ENCODE measurements around the gene MAPK8. TPM values are rescaled to one million over a fixed set of nuclear protein-coding genes. Genes with fewer than 3 reads are reported as not detected.

The MAPK8 gene
- total RNA-seq, 1 donor from 2014 or later = 47.4 TPM

DNA sequence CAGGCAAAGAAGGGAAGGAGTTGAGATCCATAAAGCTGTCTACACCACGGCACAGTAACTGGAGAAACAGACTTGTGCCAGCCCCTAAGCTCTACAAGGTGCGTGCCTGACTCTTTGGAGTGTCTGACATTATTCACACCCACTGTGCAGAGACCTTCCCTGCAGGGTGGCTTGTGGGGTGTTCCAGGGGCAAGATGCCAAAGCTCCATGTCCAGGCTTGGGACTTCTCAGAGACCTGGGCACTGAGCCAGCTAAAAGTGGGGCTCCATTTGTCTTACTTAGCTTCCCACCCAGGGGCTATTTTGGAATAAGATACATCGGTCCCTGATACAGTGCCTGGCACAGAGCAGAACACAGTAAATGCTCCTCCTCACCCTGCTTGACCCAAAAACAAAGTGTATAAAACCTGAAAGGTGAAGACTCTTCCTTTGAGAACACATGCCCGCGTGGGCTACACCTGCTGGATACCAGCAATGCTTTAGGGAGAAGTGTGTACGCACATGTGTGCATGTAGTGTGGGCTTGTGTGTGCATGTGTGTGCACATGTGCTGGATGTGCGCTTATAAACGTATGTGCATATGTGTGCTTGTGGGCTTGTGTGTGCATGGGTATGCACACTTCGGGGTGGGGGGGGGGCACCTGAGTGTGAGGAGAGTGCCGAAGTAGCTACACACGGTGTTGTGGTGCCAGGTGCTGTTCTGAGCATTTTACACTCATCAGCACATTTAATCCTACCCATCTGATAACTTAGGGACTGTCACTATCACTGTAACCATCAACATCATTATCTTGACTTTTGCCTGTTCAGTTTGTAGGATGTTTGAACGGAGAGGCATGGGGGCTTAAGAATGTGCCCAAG is 155.4 kb downstream of the MAPK8 start:
- FAIRE-seq (no peak), DNase-seq (ENCODE audit: low read depth) (no peak)
- Histone ChIP-seq H3K4me1 (ENCODE audit: insufficient read depth, low read length) (peaks cover 3% of the 10 kb centered on the region), H3K27ac (ENCODE audit: low read depth, low read length) (no peak overlapping the region), H3K79me2 (ENCODE audit: insufficient read depth, low read length) (peaks cover 28% of the 10 kb centered on the region), H3K4me2 (ENCODE audit: low read length) (no peak overlapping the region), H4K20me1 (ENCODE audit: insufficient read depth, low read length) (peaks cover 79% of the 10 kb centered on the region), H2AFZ (ENCODE audit: low read depth, low read length) (no peak overlapping the region), H3K9me3 (ENCODE audit: insufficient read depth, low read depth, low read length) (no peaks in the 10 kb centered on the region), H3K4me3 (ENCODE audit: insufficient read depth, low read depth, low read length) (no peak overlapping the region), H3K36me3 (ENCODE audit: insufficient read depth, low read length) (no peaks in the 10 kb centered on the region), H3K27me3 (ENCODE audit: insufficient read depth, low read length) (no peaks in the 10 kb centered on the region), H3K9ac (ENCODE audit: low read length) (no peak overlapping the region)
- Mint-ChIP-seq H3K27ac (ENCODE audit: unreplicated experiment) (no peak overlapping the region), H3K36me3 (ENCODE audit: low read depth, unreplicated experiment) (no peaks in the 10 kb centered on the region), H3K9me3 (ENCODE audit: unreplicated experiment) (peaks cover 2% of the 10 kb centered on the region), H3K4me1 (ENCODE audit: low read depth, unreplicated experiment) (peaks cover 2% of the 10 kb centered on the region), H3K4me3 (ENCODE audit: unreplicated experiment) (no peak overlapping the region), H3K27me3 (ENCODE audit: low read depth, unreplicated experiment) (peaks cover 41% of the 10 kb centered on the region)
- no peak for TF ChIP-seq EZH2 (IDR thresholded peaks at IDR 0.05; ENCODE audit: insufficient read depth, low read length)
- TF ChIP-seq, protein P1, sequence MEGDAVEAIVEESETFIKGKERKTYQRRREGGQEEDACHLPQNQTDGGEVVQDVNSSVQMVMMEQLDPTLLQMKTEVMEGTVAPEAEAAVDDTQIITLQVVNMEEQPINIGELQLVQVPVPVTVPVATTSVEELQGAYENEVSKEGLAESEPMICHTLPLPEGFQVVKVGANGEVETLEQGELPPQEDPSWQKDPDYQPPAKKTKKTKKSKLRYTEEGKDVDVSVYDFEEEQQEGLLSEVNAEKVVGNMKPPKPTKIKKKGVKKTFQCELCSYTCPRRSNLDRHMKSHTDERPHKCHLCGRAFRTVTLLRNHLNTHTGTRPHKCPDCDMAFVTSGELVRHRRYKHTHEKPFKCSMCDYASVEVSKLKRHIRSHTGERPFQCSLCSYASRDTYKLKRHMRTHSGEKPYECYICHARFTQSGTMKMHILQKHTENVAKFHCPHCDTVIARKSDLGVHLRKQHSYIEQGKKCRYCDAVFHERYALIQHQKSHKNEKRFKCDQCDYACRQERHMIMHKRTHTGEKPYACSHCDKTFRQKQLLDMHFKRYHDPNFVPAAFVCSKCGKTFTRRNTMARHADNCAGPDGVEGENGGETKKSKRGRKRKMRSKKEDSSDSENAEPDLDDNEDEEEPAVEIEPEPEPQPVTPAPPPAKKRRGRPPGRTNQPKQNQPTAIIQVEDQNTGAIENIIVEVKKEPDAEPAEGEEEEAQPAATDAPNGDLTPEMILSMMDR (IDR thresholded peaks at IDR 0.05; ENCODE audit: insufficient read depth, low read depth, low read length) = no peak

DNA sequence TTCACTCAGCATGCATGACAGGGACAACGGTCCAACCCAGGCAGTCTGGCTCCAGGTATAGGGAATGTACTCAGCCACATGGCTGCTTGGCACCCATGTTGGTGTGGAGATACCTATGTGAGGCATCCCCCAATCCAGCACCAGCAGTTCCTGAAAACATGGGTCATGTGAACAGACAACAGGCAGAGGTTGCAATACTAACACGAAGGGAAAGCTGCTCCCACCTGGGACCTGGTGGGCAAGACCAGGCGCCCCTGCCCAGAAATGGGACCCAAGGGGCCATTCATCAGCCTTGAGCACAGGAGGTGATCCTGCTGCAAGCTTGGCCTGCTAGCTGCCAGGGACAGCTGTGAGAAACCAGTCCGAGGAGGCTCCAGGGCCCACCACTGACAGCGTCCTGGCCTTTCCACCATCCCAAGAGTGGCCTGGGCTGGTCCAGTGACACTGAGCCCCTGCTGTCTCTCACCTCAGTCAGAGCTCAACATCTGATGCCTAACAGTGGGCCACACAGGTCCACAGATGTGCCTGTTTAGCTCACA is 156.1 kb downstream of the MAPK8 start:
- H3K4me3 Mint-ChIP-seq (ENCODE audit: unreplicated experiment) = no peak overlapping the region
- Histone ChIP-seq H3K4me3 (ENCODE audit: insufficient read depth, low read depth, low read length) (no peak overlapping the region), H3K27me3 (ENCODE audit: insufficient read depth, low read length) (no peaks in the 10 kb centered on the region)

More for the DNA sequence above, 156.1 kb downstream of the MAPK8 start:
- H3K27me3 Mint-ChIP-seq (ENCODE audit: low read depth, unreplicated experiment) = peaks cover 47% of the 10 kb centered on the region
- TF ChIP-seq EZH2 (IDR thresholded peaks at IDR 0.05; ENCODE audit: insufficient read depth, low read length) = no peak
- TF ChIP-seq, protein P1 (IDR thresholded peaks at IDR 0.05; ENCODE audit: insufficient read depth, low read depth, low read length) = no peak
- Histone ChIP-seq H2AFZ (ENCODE audit: low read depth, low read length) (no peak overlapping the region), H3K4me2 (ENCODE audit: low read length) (no peak overlapping the region), H3K9me3 (ENCODE audit: insufficient read depth, low read depth, low read length) (no peaks in the 10 kb centered on the region), H3K36me3 (ENCODE audit: insufficient read depth, low read length) (no peaks in the 10 kb centered on the region), H4K20me1 (ENCODE audit: insufficient read depth, low read length) (peaks cover 76% of the 10 kb centered on the region), H3K4me1 (ENCODE audit: insufficient read depth, low read length) (peaks cover 3% of the 10 kb centered on the region), H3K27ac (ENCODE audit: low read depth, low read length) (no peak overlapping the region), H3K9ac (ENCODE audit: low read length) (no peak overlapping the region), H3K79me2 (ENCODE audit: insufficient read depth, low read length) (peaks cover 28% of the 10 kb centered on the region)
- DNase-seq (ENCODE audit: low read depth) = no peak
- peaks cover 2% of the 10 kb centered on the region for H3K9me3 Mint-ChIP-seq (ENCODE audit: unreplicated experiment)
- H3K27ac Mint-ChIP-seq (ENCODE audit: unreplicated experiment) = no peak overlapping the region
- H3K36me3 Mint-ChIP-seq (ENCODE audit: low read depth, unreplicated experiment) = no peaks in the 10 kb centered on the region
- H3K4me1 Mint-ChIP-seq (ENCODE audit: low read depth, unreplicated experiment) = peaks cover 2% of the 10 kb centered on the region
- no peak for FAIRE-seq
